Neuronal stem cell (in vitro differentiated cells): ENCODE results near the gene DMD.

ENCODE experiments used
- DNase-seq: peaks from one replicate; pipeline ENCODE4 v3.0.0-alpha.2; 2013; ENCODE audit warnings: low spot score
- H2AFZ ChIP-seq: one replicate; pipeline ENCODE4 v1.6.1; 2013; ENCODE audit warnings: mild to moderate bottlenecking, low read length, inconsistent platforms
- H2AK5ac ChIP-seq: 2 replicates; pipeline ENCODE4 v1.6.1; 2013; ENCODE audit warnings: low read depth, mild to moderate bottlenecking, inconsistent platforms, low read length, moderate library complexity, mixed read lengths
- H2BK120ac ChIP-seq: 2 replicates; pipeline ENCODE4 v1.6.1; 2013; ENCODE audit warnings: low read depth, mild to moderate bottlenecking, inconsistent platforms, low read length, moderate library complexity, mixed read lengths
- H2BK12ac ChIP-seq: one replicate; pipeline ENCODE4 v1.6.1; 2013; ENCODE audit warnings: low read length, inconsistent platforms
- H2BK15ac ChIP-seq: 2 replicates; pipeline ENCODE4 v1.6.1; 2013; ENCODE audit warnings: mild to moderate bottlenecking, low read length, inconsistent platforms, mixed read lengths
- H2BK5ac ChIP-seq: one replicate; pipeline ENCODE4 v1.6.1; 2013; ENCODE audit warnings: inconsistent platforms, mild to moderate bottlenecking, low read length, moderate library complexity
- H3K14ac ChIP-seq: one replicate; pipeline ENCODE4 v1.6.1; 2013; ENCODE audit warnings: low read length, inconsistent platforms
- H3K18ac ChIP-seq: 2 replicates; pipeline ENCODE4 v1.6.1; 2013; ENCODE audit warnings: low read length, inconsistent platforms
- H3K23ac ChIP-seq: 2 replicates; pipeline ENCODE4 v1.6.1; 2013; ENCODE audit warnings: low read depth, mild to moderate bottlenecking, mixed read lengths, low read length, inconsistent platforms; ENCODE audit not compliant: poor library complexity
- H3K27ac ChIP-seq: replicated peaks from 3 replicates; pipeline ENCODE4 v1.5.1; 2013; ENCODE audit warnings: low read length, inconsistent platforms
- H3K27me3 ChIP-seq, 3 experiments: 2 replicates each; pipeline ENCODE4 v1.6.1; 2013; ENCODE audit warnings: low read length in 3 of 3, mild to moderate bottlenecking in 2 of 3, inconsistent platforms in 1 of 3, low read depth in 1 of 3, mixed read lengths in 1 of 3, moderate library complexity in 1 of 3; ENCODE audit not compliant: control insufficient read depth in 3 of 3, insufficient read depth in 3 of 3
- H3K36me3 ChIP-seq, 2 donors: replicated peaks in 1 of 2; 2 replicates each; pipeline ENCODE4 v1.6.1; 2013; ENCODE audit warnings: low read length in 2 of 2; ENCODE audit not compliant: control insufficient read depth in 2 of 2, insufficient read depth in 2 of 2
- H3K4ac ChIP-seq: 2 replicates; pipeline ENCODE4 v1.6.1; 2013; ENCODE audit warnings: inconsistent platforms, mild to moderate bottlenecking, low read length, moderate library complexity
- H3K4me1 ChIP-seq, 2 donors: 1 replicate in 1 of 2; 2 replicates in 1 of 2; pipeline ENCODE4 v1.6.1; 2013; ENCODE audit warnings: low read length in 2 of 2, low read depth in 1 of 2; ENCODE audit not compliant: control insufficient read depth in 2 of 2, insufficient read depth in 1 of 2
- H3K4me2 ChIP-seq: one replicate; pipeline ENCODE4 v1.6.1; 2013; ENCODE audit warnings: mild to moderate bottlenecking, low read length, inconsistent platforms; ENCODE audit not compliant: insufficient read depth, poor library complexity, severe bottlenecking
- H3K4me3 ChIP-seq, 2 donors: 2 replicates each; pipeline ENCODE4 v1.5.1; 2013; ENCODE audit warnings: low read length in 2 of 2, mild to moderate bottlenecking in 2 of 2, inconsistent platforms in 1 of 2, moderate library complexity in 1 of 2
- H3K79me1 ChIP-seq: one replicate; pipeline ENCODE4 v1.6.1; 2013; ENCODE audit warnings: low read depth, mild to moderate bottlenecking, inconsistent platforms, low read length, moderate library complexity
- H3K9ac ChIP-seq: one replicate; pipeline ENCODE4 v1.6.1; 2013; ENCODE audit warnings: mild to moderate bottlenecking, low read depth, low read length, inconsistent platforms; ENCODE audit not compliant: poor library complexity
- H3K9me3 ChIP-seq, 2 donors: replicated peaks in 1 of 2; 2 replicates each; pipeline versions ENCODE3 to v1.6.1; 2013; ENCODE audit warnings: low read length in 2 of 2, mild to moderate bottlenecking in 2 of 2, inconsistent platforms in 1 of 2, low read depth in 1 of 2, mixed read lengths in 1 of 2, moderate library complexity in 1 of 2; ENCODE audit not compliant: control insufficient read depth in 2 of 2, insufficient read depth in 1 of 2
- H4K8ac ChIP-seq: one replicate; pipeline ENCODE4 v1.6.1; 2013; ENCODE audit warnings: low read depth, mild to moderate bottlenecking, inconsistent platforms, low read length, moderate library complexity
- H4K91ac ChIP-seq: one replicate; pipeline ENCODE4 v1.6.1; 2013; ENCODE audit warnings: low read length, low read depth, mild to moderate bottlenecking, inconsistent platforms; ENCODE audit not compliant: poor library complexity
- WGBS, 2 donors: extraction: QIAGEN DNeasy Blood & Tissue Kit; methylation state at CpG; one replicate each; pipeline ENCODE4 v1.1.7; 2013; ENCODE audit warnings: missing lambda C conversion rate in 2 of 2, mixed read lengths in 1 of 2; ENCODE audit not compliant: insufficient read length in 2 of 2, insufficient replicate concordance in 1 of 2; ENCODE audit errors: extremely low coverage in 2 of 2; 5-methylcytosine and 5-hydroxymethylcytosine counted together

Gene DMD

DNA sequence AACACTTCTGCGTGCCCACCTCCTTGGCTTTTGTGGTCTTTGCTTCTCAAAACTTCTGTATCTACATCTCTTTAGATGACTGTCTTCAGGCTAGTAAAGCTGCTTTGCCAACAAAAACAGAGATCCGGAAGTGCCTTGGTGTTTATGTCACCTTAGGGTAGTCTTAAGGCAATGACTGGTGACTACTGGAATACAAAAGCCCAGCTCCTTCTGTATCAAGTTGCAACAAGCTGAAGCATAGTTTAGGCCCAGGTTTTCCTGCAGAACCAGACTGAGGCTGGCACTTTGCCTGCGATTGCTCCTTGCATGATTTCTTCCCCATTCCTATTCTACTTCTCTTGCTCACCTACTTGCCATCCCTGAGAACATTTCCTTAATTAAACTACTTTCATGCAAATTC lies 333.8 kb downstream of the DMD start:
- no peak overlapping the region for H3K27ac ChIP-seq
- no peak for DNase-seq
- H3K79me1 ChIP-seq, result no peaks in the 10 kb centered on the region
- no peak overlapping the region for H3K9ac ChIP-seq
- no peak overlapping the region for H2BK5ac ChIP-seq
- no peak overlapping the region for H3K18ac ChIP-seq
- WGBS, 2 donors, result no CpG with 5 or more reads among the region's 3 CpGs
- no peaks in the 10 kb centered on the region for H3K36me3 ChIP-seq
- H3K9me3 ChIP-seq, result no peaks in the 10 kb centered on the region
- H4K91ac ChIP-seq, result no peak overlapping the region
- H2BK15ac ChIP-seq, result no peak overlapping the region
- no peak overlapping the region for H3K4ac ChIP-seq
- H2BK12ac ChIP-seq, result no peak overlapping the region
- H2AK5ac ChIP-seq, result no peak overlapping the region
- H3K4me3 ChIP-seq, result no peak overlapping the region
- no peak overlapping the region for H3K14ac ChIP-seq
- H2BK120ac ChIP-seq, result no peak overlapping the region
- no peak overlapping the region for H3K23ac ChIP-seq
- no peak overlapping the region for H3K4me2 ChIP-seq
- H3K27me3 ChIP-seq, result no peaks in the 10 kb centered on the region
- H3K4me1 ChIP-seq, result no peaks in the 10 kb centered on the region
- H4K8ac ChIP-seq, result no peak overlapping the region
- no peak overlapping the region for H2AFZ ChIP-seq

DNA sequence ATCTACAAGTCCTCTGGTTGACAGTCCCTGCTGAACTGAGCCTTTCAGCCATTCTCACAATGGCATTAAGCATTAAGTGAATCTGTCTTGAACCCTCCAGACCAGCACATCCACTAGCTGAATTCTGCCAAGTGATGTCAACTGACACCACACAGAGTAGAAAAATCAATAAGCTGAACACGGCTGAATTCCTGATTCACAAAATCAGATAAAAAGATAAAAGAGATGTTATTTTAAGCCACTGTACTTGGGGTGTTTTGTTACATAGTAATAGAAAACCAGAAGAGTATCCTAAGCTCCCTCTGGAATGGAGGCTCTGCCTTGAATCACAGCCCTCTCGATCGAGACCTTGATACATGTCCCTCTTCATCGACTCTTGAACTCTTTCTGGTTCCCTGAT lies 336.5 kb downstream of the DMD start:
- WGBS, 2 donors, result no CpG with 5 or more reads among the region's 4 CpGs
- Histone ChIP-seq H3K9ac (no peak overlapping the region), H3K79me1 (no peaks in the 10 kb centered on the region), H4K8ac (no peak overlapping the region), H3K4me2 (no peak overlapping the region), H3K9me3 (no peaks in the 10 kb centered on the region), H3K4me1 (no peaks in the 10 kb centered on the region), H3K14ac (no peak overlapping the region), H2BK5ac (no peak overlapping the region), H3K27me3 (no peaks in the 10 kb centered on the region), H2AK5ac (no peak overlapping the region), H3K23ac (no peak overlapping the region), H3K4ac (no peak overlapping the region), H2AFZ (no peak overlapping the region), H2BK120ac (no peak overlapping the region), H4K91ac (no peak overlapping the region), H2BK15ac (no peak overlapping the region), H3K18ac (no peak overlapping the region), H2BK12ac (no peak overlapping the region), H3K4me3 (no peak overlapping the region), H3K27ac (no peak overlapping the region), H3K36me3 (no peaks in the 10 kb centered on the region)
- no peak for DNase-seq

DNA sequence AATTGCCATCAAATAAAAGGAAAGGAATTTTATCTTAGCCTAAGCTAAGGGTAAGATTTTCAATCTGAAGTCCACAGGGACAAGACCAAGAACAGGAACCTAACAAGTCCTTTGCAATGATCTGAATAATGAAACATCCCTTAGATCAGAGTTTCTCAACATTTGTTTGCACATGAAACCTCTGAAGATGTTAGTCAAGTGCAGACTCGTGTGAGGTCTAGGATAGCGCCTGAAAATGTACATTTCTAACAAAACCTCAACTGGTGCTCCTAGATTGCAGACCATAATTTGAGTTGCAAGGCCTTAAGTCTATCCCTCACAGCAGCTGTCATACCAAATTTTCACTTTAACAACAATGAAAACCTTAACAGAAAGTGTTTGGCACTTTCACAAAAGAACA lies 337.6 kb downstream of the DMD start:
- Histone ChIP-seq H3K79me1 (no peaks in the 10 kb centered on the region), H3K4me3 (no peak overlapping the region), H3K27me3 (no peaks in the 10 kb centered on the region), H3K9ac (no peak overlapping the region), H2BK15ac (no peak overlapping the region), H2AFZ (no peak overlapping the region), H2BK12ac (no peak overlapping the region), H3K23ac (no peak overlapping the region), H3K4ac (no peak overlapping the region), H3K14ac (no peak overlapping the region), H2BK120ac (no peak overlapping the region), H2BK5ac (no peak overlapping the region), H3K27ac (no peak overlapping the region), H3K4me1 (no peaks in the 10 kb centered on the region), H3K4me2 (no peak overlapping the region), H3K36me3 (no peaks in the 10 kb centered on the region), H4K8ac (no peak overlapping the region), H3K18ac (no peak overlapping the region), H3K9me3 (no peaks in the 10 kb centered on the region), H2AK5ac (no peak overlapping the region), H4K91ac (no peak overlapping the region)
- DNase-seq, result no peak
- WGBS, 2 donors, result no CpG with 5 or more reads among the region's 2 CpGs

DNA sequence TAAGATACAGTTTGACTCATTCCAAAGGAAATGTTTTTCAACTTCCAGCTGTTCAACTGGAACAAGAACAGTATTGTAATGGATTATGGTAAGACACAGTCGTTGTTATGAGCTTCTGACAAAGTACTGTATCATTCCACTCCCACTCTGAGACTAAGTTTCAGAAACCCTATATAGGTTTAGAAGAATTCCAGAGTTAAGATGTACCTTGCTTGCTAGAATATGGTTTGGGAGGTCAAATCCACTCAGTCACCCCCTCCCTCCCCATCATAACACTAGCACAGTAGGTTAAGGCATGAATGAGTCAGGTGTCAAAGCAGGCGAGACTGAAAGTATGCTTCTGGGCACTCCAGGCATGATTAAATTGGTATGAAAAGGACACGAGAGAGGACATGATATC lies 339.7 kb downstream of the DMD start:
- H3K79me1 ChIP-seq, result no peaks in the 10 kb centered on the region
- no peak overlapping the region for H2AFZ ChIP-seq
- no peak overlapping the region for H4K8ac ChIP-seq
- no peak overlapping the region for H2BK120ac ChIP-seq
- no peak overlapping the region for H3K4me2 ChIP-seq
- H3K27me3 ChIP-seq, result no peaks in the 10 kb centered on the region
- WGBS, 2 donors, result no CpG with 5 or more reads among the region's 3 CpGs
- no peak overlapping the region for H3K9ac ChIP-seq
- H4K91ac ChIP-seq, result no peak overlapping the region
- no peak overlapping the region for H3K4me3 ChIP-seq
- no peak overlapping the region for H2BK5ac ChIP-seq
- H3K18ac ChIP-seq, result no peak overlapping the region
- no peaks in the 10 kb centered on the region for H3K4me1 ChIP-seq
- H3K36me3 ChIP-seq, result no peaks in the 10 kb centered on the region
- no peak overlapping the region for H2AK5ac ChIP-seq
- DNase-seq, result no peak
- H3K9me3 ChIP-seq, result no peaks in the 10 kb centered on the region
- no peak overlapping the region for H3K14ac ChIP-seq
- no peak overlapping the region for H3K4ac ChIP-seq
- no peak overlapping the region for H2BK12ac ChIP-seq
- no peak overlapping the region for H2BK15ac ChIP-seq
- H3K27ac ChIP-seq, result no peak overlapping the region
- H3K23ac ChIP-seq, result no peak overlapping the region
